BJ (cell line): ENCODE measurements around the gene SLC13A5. TPM values are rescaled to one million over a fixed set of nuclear protein-coding genes. Genes with fewer than 3 reads are reported as not detected.

Source experiments
- CTCF ChIA-PET: fragments of 350-600 bp; formaldehyde crosslinking; extraction: SDS; loops from one replicate; lab custom pipeline; 2021; ENCODE audit warnings: antibody characterized with exemption, inconsistent platforms; lab: Yijun Ruan, JAX
- POLR2A ChIA-PET: fragments of 300-600 bp; sonication (Branson Sonifier 250); formaldehyde crosslinking; extraction: SDS; loops from one replicate; lab custom pipeline; 2021; ENCODE audit warnings: antibody characterized with exemption; lab: Charles Lee
- DNase-seq: peaks from one replicate; pipeline ENCODE4 v3.0.0-alpha.2; 2011; ENCODE audit warnings: low read depth
- H3K27me3 ChIP-seq: 2 replicates; pipeline ENCODE4 v1.6.0; 2011; ENCODE audit warnings: low read length; ENCODE audit not compliant: control insufficient read depth, insufficient read depth
- H3K36me3 ChIP-seq: 2 replicates; pipeline ENCODE4 v1.5.1; 2011; ENCODE audit warnings: low read length; ENCODE audit not compliant: control insufficient read depth, insufficient read depth
- H3K4me3 ChIP-seq: 2 replicates; pipeline ENCODE4 v1.5.1; 2011; ENCODE audit warnings: low read depth, mild to moderate bottlenecking, control low read depth, low read length
- polyA plus RNA-seq: library from polyadenylated mRNA; depleted of rRNA; stranded (reverse); fragments of >200 nt; gene quantifications from 2 replicates; pipeline ENCODE4 v1.2.3, GENCODE V29; 2011
- TF ChIP-seq, protein P1 (sequence below): IDR thresholded peaks from 2 replicates; pipeline ENCODE4 v1.5.1; 2011; ENCODE audit warnings: low read depth, mild to moderate bottlenecking, control low read depth, inconsistent platforms, low read length, moderate library complexity; ENCODE audit not compliant: insufficient read depth

SLC13A5 gene
- polyA plus RNA-seq, 1 experiment: not detected

DNA sequence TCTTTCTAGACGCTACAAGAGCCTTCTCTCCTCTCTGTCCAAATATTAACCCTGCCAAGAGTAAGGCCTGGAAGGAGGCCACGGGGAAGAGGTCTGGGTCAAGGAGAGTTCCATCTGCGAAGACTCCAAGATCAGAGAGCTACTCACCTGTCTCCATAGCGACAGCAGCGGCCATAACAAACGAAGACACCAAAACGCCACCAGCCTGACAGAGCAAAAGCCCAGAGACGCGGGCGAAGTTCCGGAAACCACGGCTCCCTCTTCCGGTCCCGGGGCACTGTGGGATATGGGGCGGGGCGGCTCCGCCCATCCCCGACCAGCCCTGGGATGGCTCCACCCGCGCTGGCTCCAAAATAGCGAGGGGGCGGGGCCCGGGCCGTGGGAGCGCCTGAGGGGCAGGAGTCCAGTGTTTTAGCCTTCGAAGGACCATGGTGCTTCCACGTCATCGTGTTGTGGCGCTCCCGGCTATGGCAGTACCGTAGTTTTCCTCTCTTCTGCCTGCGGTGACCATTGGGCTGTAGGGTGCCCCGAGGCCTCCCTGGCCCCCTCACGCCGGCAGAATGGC, 61.7 kb downstream of the SLC13A5 start, which contains the start of the genes C17orf100 and MED31:
TSS of gene C17orf100 (plus strand) at position 409 of the 565 bp plus-strand sequence. CDS start at position 561, 152 bp downstream.
TSS of gene MED31 (minus strand) at position 252 of the 565 bp plus-strand sequence. CDS start at position 175, 77 bp downstream.
- POLR2A ChIA-PET: no interaction called here
- CTCF ChIA-PET: interaction anchor here (1.1 to 1.4 kb wide), 2 partner anchors 10 to 15 kb away, joined by 3 read pairs; no protein-coding TSS in a partner anchor
- peak within 1 kb of the TSS; percentile 98 for H3K4me3 ChIP-seq
- peaks cover 2% of the 10 kb centered on the region for H3K36me3 ChIP-seq
- TF ChIP-seq, protein P1, sequence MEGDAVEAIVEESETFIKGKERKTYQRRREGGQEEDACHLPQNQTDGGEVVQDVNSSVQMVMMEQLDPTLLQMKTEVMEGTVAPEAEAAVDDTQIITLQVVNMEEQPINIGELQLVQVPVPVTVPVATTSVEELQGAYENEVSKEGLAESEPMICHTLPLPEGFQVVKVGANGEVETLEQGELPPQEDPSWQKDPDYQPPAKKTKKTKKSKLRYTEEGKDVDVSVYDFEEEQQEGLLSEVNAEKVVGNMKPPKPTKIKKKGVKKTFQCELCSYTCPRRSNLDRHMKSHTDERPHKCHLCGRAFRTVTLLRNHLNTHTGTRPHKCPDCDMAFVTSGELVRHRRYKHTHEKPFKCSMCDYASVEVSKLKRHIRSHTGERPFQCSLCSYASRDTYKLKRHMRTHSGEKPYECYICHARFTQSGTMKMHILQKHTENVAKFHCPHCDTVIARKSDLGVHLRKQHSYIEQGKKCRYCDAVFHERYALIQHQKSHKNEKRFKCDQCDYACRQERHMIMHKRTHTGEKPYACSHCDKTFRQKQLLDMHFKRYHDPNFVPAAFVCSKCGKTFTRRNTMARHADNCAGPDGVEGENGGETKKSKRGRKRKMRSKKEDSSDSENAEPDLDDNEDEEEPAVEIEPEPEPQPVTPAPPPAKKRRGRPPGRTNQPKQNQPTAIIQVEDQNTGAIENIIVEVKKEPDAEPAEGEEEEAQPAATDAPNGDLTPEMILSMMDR: no peak
- peak; percentile 43 for DNase-seq
- peaks cover 9% of the 10 kb centered on the region for H3K27me3 ChIP-seq

DNA sequence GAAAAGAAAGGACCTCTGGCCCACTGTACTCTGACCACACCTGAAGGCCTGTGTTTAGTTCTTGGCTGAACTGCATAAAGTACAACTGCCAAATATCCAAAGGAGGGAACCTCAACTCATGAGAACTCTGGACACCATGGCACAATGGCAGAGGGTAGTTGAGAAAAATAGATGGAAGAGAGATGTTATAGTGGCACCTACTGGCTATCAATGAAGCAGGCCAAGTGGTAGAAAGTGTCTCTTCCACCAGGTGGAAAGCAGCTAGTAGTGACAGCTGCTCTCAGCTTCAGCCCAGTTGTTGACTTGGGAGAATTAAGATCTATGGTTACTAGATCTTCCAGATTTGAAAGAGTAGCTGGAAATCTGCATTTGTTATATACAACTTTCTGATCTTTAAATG, 65.0 kb downstream of the SLC13A5 start:
- DNase-seq: no peak
- CTCF ChIA-PET: interaction anchor here (0.7 to 0.9 kb wide), 3 partner anchors 172 to 176 kb away, joined by 3 to 4 read pairs (median 3); no protein-coding TSS in a partner anchor

DNA sequence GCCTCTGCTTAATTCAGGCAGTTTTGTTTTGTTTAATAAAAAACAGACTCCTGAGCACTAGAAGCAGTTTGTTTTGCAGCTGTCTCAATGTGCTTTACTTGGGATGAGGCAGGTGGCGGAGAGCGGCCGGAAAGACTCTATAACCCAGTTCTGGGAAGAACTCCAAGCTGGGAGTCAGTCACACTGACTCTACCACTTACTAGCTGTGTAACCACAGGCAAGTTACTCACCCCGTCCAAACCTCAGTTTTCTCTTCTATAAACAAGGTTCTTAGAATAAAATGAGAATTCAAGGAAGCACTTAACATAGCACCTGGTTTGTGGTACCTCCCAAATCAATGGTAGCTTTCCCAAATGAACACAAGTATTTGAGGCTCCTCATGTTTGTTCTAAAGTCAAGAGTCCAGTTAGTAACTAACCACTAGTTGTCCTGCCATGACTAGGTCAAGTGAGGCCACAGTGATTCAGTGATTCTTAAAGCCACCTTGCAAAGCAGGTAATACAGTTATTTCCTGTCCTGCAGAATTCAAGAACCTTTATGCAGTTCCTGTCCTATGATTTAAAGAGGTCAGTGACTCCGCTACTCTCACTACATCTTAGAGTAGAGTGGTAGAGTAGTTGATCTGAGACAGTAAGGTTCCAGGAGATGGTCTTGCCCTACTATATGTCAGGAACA, 69.6 kb downstream of the SLC13A5 start:
- no peaks in the 10 kb centered on the region for H3K27me3 ChIP-seq
- H3K36me3 ChIP-seq: peaks cover 5% of the 10 kb centered on the region
- TF ChIP-seq, protein P1: no peak
- no peak overlapping the region for H3K4me3 ChIP-seq
- ChIA-PET POLR2A (no interaction called here), CTCF (interaction anchor here (1.7 kb wide), 1 partner anchor 171 kb away, joined by 3 read pairs; no protein-coding TSS in a partner anchor)
- DNase-seq: peak; percentile 70

More for the DNA sequence above, 65.0 kb downstream of the SLC13A5 start:
- Histone ChIP-seq H3K27me3 (no peaks in the 10 kb centered on the region), H3K36me3 (peaks cover 5% of the 10 kb centered on the region), H3K4me3 (no peak overlapping the region)
- TF ChIP-seq, protein P1: 0 out of 2 replicates have a peak, but pooled peaks have one; percentile 21
- POLR2A ChIA-PET: no interaction called here

DNA sequence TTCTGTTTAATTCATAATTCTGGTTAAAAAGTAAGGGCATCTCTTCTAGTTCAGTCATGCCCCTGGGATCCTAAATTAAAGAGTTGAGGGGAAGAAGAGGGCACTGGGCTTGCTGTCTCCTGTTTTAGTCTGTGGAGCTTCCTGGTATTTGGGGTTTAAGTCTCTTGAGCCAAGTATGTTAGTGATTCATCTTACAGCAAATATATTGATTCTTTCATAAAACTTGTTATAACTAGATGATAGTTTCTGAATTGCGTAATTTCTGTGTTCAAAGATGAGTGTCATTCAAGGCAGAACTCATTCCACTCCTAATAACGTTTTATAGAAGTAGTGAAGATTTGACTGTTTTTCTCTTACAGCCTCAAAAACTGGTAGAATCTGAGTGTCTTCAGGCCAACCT, 70.6 kb downstream of the SLC13A5 start:
- Histone ChIP-seq H3K4me3 (no peak overlapping the region), H3K36me3 (peaks cover 5% of the 10 kb centered on the region), H3K27me3 (no peaks in the 10 kb centered on the region)
- CTCF ChIA-PET: interaction anchor here (1.1 to 1.7 kb wide), 3 partner anchors 8 to 170 kb away, joined by 3 read pairs; no protein-coding TSS in a partner anchor
- TF ChIP-seq, protein P1: no peak
- DNase-seq: no peak
- POLR2A ChIA-PET: interaction anchor here (0.5 kb wide), 1 partner anchor 195 kb away, joined by 5 read pairs; no protein-coding TSS in a partner anchor
